HuH-7.5 (cell line): ENCODE data around the gene AVL9.
"Not testable (repeated sequence)": the region's sequence is repeated elsewhere in the genome, so short reads cannot be mapped to it uniquely, and the experiment has no call there.

Experiments
- DNase-seq: peaks from one replicate; pipeline ENCODE4 v3.0.0; 2011; ENCODE audit warnings: low spot score

The AVL9 gene

GRCh38 chr7:32591938-32592337 is 96.6 kb downstream of the AVL9 start:
- DNase-seq, result no peak

GRCh38 chr7:32592701-32593100 is 97.4 kb downstream of the AVL9 start:
- DNase-seq, result no peak

- DNase-seq, result no peak
These were observed 99.7 kb downstream of the AVL9 start for GRCh38 chr7:32594965-32595490.

GRCh38 chr7:32601196-32601595 is 105.9 kb downstream of the AVL9 start:
- not testable (repeated sequence) for DNase-seq

- no peak for DNase-seq
These were observed 107.2 kb downstream of the AVL9 start for GRCh38 chr7:32602470-32602869.

GRCh38 chr7:32603492-32603891 is 108.2 kb downstream of the AVL9 start:
- not testable (repeated sequence) for DNase-seq

GRCh38 chr7:32604047-32604446 is 108.8 kb downstream of the AVL9 start:
- DNase-seq, result not testable (repeated sequence)

- DNase-seq, result no peak
These were observed 109.7 kb downstream of the AVL9 start for GRCh38 chr7:32605032-32605431.

- DNase-seq, result no peak
These were observed 114.2 kb downstream of the AVL9 start for GRCh38 chr7:32609463-32609862.

GRCh38 chr7:32611201-32612099 is 116.2 kb downstream of the AVL9 start:
- DNase-seq, result no peak

GRCh38 chr7:32616625-32617024 is 121.3 kb downstream of the AVL9 start:
- no peak for DNase-seq

GRCh38 chr7:32618470-32618869 is 123.2 kb downstream of the AVL9 start:
- no peak for DNase-seq

- DNase-seq, result no peak
These were observed 123.7 kb downstream of the AVL9 start for GRCh38 chr7:32618987-32619386.

- not testable (repeated sequence) for DNase-seq
These were observed 124.1 kb downstream of the AVL9 start for GRCh38 chr7:32619416-32619815.

GRCh38 chr7:32631021-32631420 is 135.7 kb downstream of the AVL9 start:
- no peak for DNase-seq

GRCh38 chr7:32631590-32632497 is 136.6 kb downstream of the AVL9 start:
- DNase-seq, result not testable (repeated sequence)

- not testable (repeated sequence) for DNase-seq
These were observed 138.2 kb downstream of the AVL9 start for GRCh38 chr7:32633446-32633845.

GRCh38 chr7:32634798-32635393 is 139.6 kb downstream of the AVL9 start:
- DNase-seq, result not testable (repeated sequence)

- DNase-seq, result not testable (repeated sequence)
These were observed 141.6 kb downstream of the AVL9 start for GRCh38 chr7:32636725-32637462.

- not testable (repeated sequence) for DNase-seq
These were observed 142.3 kb downstream of the AVL9 start for GRCh38 chr7:32637611-32638010.
